SK-N-DZ (cell line): Measurements from ENCODE around the gene TMEM43. TPM values are rescaled to one million over a fixed set of nuclear protein-coding genes. Genes with fewer than 3 reads are reported as not detected.
"Not testable (repeated sequence)": the region's sequence is repeated elsewhere in the genome, so short reads cannot be mapped to it uniquely, and the experiment has no call there.

Experiments used
- DNase-seq: peaks from one replicate; pipeline ENCODE4 v3.0.0-alpha.2; 2015; ENCODE audit warnings: low spot score
- polyA plus RNA-seq, 2 experiments: library from polyadenylated mRNA; depleted of rRNA; stranded (reverse); fragments of >200 nt; gene quantifications; 2 replicates each; pipeline ENCODE4 v1.2.3, GENCODE V29; 2014

TMEM43 gene, protein sequence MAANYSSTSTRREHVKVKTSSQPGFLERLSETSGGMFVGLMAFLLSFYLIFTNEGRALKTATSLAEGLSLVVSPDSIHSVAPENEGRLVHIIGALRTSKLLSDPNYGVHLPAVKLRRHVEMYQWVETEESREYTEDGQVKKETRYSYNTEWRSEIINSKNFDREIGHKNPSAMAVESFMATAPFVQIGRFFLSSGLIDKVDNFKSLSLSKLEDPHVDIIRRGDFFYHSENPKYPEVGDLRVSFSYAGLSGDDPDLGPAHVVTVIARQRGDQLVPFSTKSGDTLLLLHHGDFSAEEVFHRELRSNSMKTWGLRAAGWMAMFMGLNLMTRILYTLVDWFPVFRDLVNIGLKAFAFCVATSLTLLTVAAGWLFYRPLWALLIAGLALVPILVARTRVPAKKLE
- polyA plus RNA-seq (2014; cell fraction: cytosol; rRNA removed), result 75.8 and 80.9 TPM in 2 replicates
- polyA plus RNA-seq (2014; cell fraction: nucleus; rRNA removed), result 72.5 and 87.5 TPM in 2 replicates

DNA sequence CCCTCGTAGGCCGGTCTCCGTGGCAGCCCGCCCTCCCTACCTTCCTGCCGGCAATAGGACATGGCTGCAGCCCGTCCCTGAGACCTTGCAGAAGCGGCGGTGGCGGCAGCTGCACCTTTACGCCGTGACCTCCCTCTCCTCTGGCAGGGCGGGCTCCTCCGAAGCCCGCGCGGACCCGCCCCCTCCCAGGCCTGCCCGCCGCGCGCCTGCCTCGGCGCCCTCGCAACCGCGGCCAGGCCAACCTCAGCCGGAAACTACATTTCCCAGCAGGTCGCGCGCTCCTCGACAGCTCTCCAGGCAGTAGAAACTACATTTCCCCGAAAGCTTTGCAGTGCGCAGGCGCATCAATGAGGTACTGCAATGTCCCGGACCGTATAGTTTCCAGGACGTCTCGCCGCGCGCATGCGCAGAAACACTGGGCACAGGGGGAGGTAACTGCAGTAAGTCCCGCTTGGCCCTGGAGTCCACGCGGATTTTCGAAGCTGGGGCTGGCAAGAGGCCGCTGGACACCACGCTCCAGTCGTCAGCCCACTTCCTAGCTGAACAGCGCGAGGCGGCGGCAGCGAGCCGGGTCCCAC is at the start of gene TMEM43, which contains the start of gene CHCHD4:
Gene TMEM43, plus strand, starts transcription at position 438 of the 578 bp plus-strand sequence. CDS start 142 bp downstream, outside the sequence.
Gene CHCHD4, minus strand, starts transcription at position 256 of the 578 bp plus-strand sequence. Its CDS starts 194 bp downstream, at position 62.
- DNase-seq, result peak; percentile 100

DNA sequence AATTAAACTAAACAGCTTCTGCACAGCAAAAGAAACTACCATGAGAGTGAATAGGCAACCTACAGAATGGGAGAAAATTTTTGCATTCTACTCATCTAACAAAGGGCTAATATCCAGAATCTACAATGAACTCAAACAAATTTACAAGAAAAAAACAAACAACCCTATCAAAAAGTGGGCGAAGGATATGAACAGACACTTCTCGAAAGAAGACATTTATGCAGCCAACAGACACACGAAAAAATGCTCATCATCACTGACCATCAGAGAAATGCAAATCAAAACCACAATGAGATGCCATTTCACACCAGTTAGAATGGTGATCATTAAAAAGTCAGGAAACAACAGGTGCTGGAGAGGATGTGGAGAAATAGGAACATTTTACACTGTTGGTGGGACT is 49.6 kb upstream of the TMEM43 start:
- DNase-seq, result not testable (repeated sequence)

DNA sequence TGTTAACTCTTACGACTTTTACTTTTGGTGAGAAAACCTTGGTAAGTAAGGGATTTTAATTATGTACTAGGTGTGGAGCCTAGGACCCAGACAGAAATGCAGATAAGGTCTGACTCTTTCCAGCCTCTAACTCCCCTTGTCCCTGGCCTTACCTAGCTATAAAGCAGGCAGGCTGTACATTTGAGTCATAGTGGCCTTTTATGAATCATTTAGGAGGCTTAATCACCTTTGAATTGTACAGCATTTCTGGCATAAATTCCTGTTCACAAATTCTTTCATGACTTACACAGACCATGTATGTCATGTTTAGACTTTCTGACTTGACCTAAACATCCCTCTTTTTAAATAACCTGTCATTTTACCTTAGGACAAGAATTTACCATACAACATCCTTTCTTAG is 47.5 kb upstream of the TMEM43 start:
- no peak for DNase-seq

- DNase-seq, result no peak
These were observed 42.7 kb upstream of the TMEM43 start for GRCh38 chr3:14082108-14082657.

DNA sequence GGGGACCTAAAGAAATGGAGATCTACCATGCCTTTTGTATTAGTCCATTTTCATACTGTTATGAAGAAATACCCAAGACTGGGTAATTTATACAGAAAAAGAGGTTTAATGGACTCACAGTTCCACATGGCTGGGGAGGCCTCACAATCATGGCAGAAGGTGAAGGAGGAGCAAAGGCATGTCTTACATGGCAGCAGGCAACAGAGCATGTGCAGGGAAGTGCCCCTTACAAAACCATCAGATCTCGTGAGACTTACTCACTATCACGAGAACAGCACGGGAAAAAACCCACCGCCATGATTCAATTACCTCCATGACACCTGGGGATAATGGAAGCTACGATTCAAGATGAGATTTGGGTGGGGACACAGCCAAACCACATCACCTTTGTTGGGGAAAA is 37.4 kb upstream of the TMEM43 start:
- not testable (repeated sequence) for DNase-seq

DNA sequence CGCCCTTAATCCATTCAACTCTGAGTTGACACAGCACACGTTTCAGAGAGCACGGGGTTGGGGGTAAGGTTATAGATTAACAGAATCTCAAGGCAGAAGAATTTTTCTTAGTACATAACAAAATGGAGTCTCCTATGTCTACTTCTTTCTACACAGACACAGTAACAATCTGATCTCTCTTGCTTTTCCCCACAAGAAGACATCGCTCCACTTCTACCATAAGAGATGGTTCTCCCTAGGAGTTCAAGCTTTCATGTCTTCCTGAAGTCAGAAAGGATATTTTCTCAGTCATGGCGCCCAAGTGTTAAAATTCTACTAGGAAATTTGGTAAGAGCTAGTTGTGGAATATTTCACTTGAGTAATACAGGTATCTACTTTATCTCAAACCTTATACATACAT is 32.9 kb upstream of the TMEM43 start:
- not testable (repeated sequence) for DNase-seq

GRCh38 chr3:14092464-14092863 is 32.4 kb upstream of the TMEM43 start:
- DNase-seq, result no peak

DNA sequence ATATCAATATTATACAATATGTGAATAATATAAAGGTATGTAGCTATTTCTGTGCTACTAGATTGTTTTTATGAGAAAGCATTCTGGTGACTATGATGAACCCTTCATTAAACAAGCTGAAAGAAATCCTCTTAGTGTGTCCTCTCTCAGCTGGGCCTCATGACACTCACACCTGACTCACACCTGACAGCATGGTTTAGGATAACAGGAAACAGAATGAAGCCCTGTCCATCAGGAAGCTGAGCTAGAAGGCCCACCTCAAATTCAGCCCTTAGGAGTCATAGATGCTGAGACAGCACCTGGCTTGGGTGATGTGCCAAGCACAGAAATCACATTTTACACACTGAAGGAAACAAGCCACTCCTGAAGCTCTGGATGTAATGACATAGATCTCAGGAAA is 31.0 kb upstream of the TMEM43 start:
- DNase-seq, result no peak

- DNase-seq, result no peak
These were observed 28.1 kb upstream of the TMEM43 start for GRCh38 chr3:14096742-14097141.

DNA sequence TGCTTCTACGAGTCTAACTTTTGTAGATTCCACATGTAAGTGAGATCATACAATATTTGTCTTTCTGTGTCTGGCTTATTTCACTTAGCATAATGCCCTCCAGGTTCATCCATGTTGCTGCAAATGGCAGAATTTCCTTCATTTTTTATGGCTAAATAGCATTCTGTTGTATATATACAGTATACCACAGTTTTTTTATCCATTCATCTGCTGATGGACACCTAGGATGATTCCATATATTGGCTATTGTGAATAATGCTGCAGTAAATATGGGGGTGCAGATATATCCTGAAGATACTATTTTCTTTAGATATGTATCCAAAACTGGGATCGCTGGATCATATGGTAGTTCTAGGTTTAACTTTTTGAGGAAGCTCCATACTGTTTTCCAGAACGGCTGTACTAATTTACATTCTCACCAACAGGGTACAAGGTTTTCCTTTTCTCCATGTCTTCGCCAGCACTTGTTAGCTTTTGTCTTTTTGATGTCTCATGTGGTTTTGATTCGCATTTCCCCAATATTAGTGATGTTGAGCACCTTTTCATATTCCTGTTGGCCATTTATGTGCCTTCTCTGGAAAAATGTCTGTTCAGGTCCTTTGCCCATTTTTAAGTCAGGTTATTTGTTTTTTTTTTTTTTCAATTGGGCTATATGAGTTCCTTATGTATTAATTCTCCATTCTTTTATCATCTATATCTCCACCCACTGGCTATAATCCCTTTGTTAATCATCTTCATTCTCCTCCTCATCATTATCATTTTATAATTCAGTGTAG is 27.0 kb upstream of the TMEM43 start:
- DNase-seq, result no peak

DNA sequence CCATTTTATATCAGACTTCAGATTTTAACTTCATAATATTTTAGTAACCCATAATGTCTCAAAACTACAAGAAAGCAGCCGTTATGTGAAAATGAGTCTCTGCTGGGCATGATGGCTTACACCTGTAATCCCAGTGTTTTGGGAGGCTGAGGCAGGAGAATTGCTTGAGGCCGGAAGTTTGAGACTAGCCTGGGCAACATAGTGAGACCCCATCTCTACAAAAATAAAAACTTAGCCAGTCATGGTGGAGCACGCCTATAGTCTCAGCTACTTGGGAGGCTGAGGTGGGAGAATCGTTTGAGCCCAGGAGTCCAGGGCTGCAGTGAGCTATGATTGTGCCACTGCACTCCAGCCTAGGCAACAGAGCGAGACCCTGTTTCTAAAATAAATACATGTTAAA is 15.0 kb upstream of the TMEM43 start:
- DNase-seq, result not testable (repeated sequence)

GRCh38 chr3:14110699-14111098 is 14.2 kb upstream of the TMEM43 start:
- DNase-seq, result no peak

DNA sequence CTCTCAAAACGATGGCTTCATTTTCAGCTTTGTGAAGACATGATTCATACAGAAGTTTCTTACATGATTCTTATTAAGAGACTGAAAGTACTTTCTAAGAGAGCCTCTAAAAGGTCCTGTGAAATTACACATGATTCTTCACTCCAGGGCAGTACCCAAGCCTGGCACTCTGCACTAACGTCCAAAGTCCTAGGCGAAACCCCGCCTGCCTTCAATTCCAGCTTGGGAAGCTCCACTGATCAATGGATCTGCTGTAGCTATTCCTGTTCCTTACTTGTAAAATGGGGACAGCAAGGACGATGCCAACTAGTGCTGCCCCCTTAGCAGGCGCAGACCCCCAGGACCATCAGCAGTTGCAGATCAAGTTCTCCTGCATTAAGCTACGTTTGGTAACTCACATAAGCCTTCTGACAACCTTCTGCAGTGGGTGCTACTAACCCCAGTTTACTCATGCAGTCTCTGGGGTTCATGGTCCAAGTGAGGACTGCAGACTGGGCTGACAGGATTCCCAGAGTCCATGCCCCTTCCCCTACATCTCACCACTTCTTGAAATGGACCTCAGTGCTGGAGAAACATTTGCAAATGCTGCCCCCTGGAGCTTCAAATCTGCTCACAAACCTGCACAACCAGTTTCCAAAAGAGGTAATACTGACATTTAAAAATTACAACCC is 10.8 kb upstream of the TMEM43 start:
- no peak for DNase-seq

DNA sequence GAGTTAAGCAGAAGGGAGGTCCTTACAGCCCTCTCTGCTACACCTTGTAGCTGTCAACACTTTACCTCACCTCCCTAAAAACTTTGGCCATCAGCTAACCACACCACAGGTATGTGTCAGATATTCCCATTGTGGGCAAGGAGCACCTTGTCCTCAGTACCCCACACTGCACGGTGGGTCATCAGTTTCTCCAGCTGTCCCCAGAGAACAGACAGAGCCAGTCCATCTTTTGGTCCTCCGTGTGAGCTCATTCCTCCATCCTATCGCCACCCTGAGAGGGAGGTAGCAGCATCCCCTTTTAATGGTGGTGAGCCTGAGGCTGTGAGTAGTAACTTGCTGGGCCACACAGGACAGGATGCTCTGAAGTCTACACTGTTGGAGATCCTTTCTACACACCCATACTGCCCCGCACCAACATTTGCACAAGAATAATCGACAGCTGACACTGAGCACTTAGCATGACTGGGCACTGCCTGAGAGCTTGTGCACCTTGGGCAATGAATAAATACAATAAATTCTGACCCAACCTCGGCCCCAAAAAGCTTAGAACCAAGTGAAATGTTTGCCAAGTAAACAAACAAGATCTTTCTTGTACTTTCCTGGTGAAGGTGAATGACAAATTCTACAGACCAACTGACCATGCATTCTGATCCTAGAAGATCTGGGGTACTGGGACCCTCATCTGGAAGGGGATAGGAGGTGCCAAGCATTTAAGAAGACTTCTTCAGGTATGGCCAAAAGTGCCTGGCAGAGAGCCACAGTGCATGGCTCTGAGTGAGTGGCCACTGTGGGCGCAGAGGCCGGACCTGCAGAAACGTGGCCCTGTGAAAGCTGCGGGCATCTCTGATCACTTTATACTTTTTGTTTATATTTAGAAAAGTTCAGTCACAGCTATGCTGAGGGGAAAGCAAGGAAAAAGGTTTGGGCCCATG is 7.1 kb upstream of the TMEM43 start:
- DNase-seq, result no peak

DNA sequence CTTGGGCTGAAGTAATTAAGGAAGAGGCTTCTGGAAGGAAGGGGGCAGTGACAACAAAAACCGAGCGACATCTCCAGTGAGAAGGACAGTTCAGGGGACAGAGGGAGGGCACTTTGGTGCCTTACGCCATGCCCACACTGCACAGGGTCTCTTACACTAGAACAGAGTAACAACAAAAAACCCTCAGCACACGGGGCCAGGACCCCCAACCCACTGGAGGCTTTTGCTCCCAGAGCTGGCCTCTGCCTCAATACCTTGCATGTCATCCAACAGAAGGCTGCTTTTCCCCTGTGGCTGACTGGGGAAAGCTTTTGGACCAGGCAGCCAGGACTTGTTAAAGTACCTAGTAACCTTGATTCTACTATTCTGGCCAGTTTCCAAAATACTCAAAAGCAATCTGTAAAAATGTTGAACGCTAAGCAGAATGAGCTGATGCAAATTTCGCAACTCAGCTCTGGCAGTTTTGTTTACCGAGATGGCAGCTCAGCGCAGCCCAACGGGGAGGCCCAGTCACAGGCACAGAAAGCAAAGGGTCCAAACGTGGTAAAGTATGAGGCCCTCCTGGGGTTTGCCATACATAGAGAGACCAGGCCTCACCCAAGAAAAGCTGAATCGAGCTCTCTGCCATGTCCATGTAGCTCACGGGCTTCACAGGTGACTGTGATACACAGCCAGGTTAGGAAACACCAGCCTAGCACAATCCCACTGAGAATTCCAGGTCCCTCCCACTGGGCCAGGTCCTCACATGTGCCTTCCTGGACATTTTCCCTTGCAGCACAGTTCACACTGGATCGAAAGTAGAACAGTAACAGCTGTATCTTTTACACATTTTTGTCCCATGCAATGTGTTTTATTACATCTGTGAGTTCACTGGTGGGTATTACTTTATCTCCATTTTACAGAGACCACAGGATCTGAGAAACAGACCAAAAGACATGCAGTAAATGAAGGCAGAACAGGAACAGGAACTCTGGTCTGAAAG is 6.2 kb upstream of the TMEM43 start:
- no peak for DNase-seq

DNA sequence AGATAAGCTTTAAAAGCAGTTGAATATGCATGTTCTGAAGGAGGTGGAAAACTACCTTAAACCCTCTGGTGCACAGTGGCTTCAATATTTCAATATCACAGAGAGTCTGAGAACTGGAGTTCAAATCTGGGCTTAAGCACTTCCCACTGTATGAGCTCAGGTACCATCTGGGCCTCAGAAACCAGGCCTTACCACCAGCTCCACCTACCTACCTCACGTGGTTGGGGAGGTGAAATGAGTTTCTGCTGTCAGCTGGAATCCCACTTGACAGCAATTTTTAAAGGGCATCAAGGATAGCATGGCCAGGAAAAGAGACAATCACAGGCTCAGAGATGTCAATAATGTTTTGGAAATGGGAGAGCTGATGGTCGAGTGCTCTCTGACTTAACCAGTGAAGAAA is 5.2 kb upstream of the TMEM43 start:
- no peak for DNase-seq

- DNase-seq, result no peak
These were observed 4.5 kb upstream of the TMEM43 start for GRCh38 chr3:14120111-14120920.

DNA sequence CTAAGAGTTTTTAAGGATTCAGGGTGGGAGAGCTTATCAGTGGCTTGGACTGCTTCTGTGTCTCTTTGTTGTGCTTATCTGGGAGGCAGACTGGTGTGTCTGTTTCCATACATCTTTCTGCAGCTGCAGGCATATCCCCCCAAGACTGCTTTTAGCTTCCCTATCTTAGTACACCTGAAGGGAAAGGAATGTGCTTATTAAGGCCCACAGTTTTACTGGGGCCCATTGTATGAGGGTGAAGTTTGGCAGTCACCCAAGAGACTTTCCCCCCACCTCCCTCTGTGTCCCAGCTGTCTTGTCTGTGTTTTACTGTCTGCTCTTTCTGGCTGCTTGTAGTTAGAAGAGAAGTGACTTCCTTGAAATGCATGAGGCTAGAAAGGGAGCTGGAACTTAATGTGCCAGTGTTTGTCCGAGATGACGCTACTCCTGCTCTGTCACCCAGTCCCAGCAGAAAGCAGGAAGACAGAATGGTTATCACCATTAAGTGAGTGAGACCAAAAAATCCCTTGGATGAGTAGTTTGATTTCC is 3.9 kb upstream of the TMEM43 start:
- DNase-seq, result not testable (repeated sequence)
